GM10266 (cell line): ENCODE data around the gene GRIK1.

ENCODE experiments used
- DNase-seq: peaks from one replicate; pipeline ENCODE4 v3.0.0; 2012; ENCODE audit errors: extremely low spot score
- CTCF ChIP-seq: IDR thresholded peaks from 2 replicates; pipeline ENCODE4 v1.5.1; 2012; ENCODE audit warnings: mild to moderate bottlenecking, low read depth; ENCODE audit not compliant: control insufficient read depth, insufficient read depth; ENCODE audit errors: missing control alignments

The GRIK1 gene

GRCh38 chr21:29501451-29501850, 438.3 kb downstream of the GRIK1 start:
- no peak for TF ChIP-seq CTCF
- no peak for DNase-seq

- peak; percentile 13 for DNase-seq
- TF ChIP-seq CTCF, result peak; percentile 38
Observed at GRCh38 chr21:29499734-29500343, 440.0 kb downstream of the GRIK1 start.

GRCh38 chr21:29499229-29499628, 440.6 kb downstream of the GRIK1 start:
- no peak for TF ChIP-seq CTCF
- DNase-seq, result no peak

GRCh38 chr21:29496337-29496736, 443.5 kb downstream of the GRIK1 start:
- no peak for DNase-seq
- TF ChIP-seq CTCF, result no peak

GRCh38 chr21:29490016-29490415, 449.8 kb downstream of the GRIK1 start:
- TF ChIP-seq CTCF, result no peak
- DNase-seq, result no peak

GRCh38 chr21:29487154-29487553, 452.6 kb downstream of the GRIK1 start:
- TF ChIP-seq CTCF, result no peak

More at GRCh38 chr21:29487154-29487553, 452.6 kb downstream of the GRIK1 start:
- DNase-seq, result no peak
